ENCODE results near the gene RGS1. TPM values are rescaled to one million over a fixed set of nuclear protein-coding genes. Genes with fewer than 3 reads are reported as not detected.

The RGS1 gene
- not detected for polyA plus RNA-seq (2012; ENCODE audit: insufficient read depth, insufficient read length, low read depth)

DNA sequence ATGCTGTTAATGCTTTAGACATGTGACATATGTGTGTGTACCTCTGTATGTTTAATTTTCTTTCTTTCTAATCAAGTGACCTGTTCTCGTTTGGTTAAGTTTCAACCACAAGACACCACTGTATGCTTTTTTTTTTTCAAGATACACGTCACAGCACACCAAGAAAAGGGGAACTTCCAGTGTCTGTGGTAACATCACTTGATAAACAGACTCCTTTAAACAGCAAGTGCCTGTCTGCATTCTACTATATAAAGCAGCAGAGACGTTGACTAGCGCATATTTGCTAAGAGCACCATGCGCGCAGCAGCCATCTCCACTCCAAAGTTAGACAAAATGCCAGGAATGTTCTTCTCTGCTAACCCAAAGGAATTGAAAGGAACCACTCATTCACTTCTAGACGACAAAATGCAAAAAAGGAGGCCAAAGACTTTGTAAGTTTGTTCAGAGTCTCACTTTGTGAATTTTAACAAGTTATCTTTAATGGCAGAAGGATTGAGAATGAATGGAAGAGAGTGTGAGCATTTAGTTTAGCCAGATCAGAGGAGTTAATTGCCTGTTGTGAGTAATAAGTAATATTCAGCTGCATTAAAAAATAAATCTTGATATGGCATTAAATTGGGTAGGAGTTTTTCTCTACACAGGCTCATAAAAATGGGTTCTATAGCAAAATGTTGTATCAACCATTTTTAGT, at the start of gene RGS1:
Gene RGS1 (plus strand): TSS at position 275 of the 691 bp plus-strand sequence. CDS start 20 bp downstream, at position 295.
- no peak for DNase-seq
- no peak within 1 kb of the TSS for H3K4me3 ChIP-seq (ENCODE audit: low read depth, low read length)

GRCh38 chr1:192527111-192527795, 48.3 kb upstream of the RGS1 start:
- no peaks in the 10 kb centered on the region for H3K9me3 ChIP-seq
- H3K4me1 ChIP-seq, result no peaks in the 10 kb centered on the region
- TF ChIP-seq, protein P1, sequence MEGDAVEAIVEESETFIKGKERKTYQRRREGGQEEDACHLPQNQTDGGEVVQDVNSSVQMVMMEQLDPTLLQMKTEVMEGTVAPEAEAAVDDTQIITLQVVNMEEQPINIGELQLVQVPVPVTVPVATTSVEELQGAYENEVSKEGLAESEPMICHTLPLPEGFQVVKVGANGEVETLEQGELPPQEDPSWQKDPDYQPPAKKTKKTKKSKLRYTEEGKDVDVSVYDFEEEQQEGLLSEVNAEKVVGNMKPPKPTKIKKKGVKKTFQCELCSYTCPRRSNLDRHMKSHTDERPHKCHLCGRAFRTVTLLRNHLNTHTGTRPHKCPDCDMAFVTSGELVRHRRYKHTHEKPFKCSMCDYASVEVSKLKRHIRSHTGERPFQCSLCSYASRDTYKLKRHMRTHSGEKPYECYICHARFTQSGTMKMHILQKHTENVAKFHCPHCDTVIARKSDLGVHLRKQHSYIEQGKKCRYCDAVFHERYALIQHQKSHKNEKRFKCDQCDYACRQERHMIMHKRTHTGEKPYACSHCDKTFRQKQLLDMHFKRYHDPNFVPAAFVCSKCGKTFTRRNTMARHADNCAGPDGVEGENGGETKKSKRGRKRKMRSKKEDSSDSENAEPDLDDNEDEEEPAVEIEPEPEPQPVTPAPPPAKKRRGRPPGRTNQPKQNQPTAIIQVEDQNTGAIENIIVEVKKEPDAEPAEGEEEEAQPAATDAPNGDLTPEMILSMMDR (IDR thresholded peaks at IDR 0.05; ENCODE audit: low read depth, low read length), result no peak
- DNase-seq, result no peak
- no peaks in the 10 kb centered on the region for H3K36me3 ChIP-seq
- no peaks in the 10 kb centered on the region for H3K27me3 ChIP-seq
- H3K4me3 ChIP-seq (ENCODE audit: low read depth, low read length), result no peak overlapping the region

More for the DNA sequence above, at the start of gene RGS1:
- Histone ChIP-seq H3K9me3 (no peaks in the 10 kb centered on the region), H3K36me3 (no peaks in the 10 kb centered on the region), H3K4me1 (peaks cover 7% of the 10 kb centered on the region), H3K27me3 (no peaks in the 10 kb centered on the region)
- TF ChIP-seq, protein P1 (IDR thresholded peaks at IDR 0.05; ENCODE audit: low read depth, low read length), result no peak

- TF ChIP-seq, protein P1 (IDR thresholded peaks at IDR 0.05; ENCODE audit: low read depth, low read length), result no peak
- Histone ChIP-seq H3K4me3 (ENCODE audit: low read depth, low read length) (no peak overlapping the region), H3K36me3 (no peaks in the 10 kb centered on the region), H3K4me1 (no peaks in the 10 kb centered on the region), H3K27me3 (no peaks in the 10 kb centered on the region), H3K9me3 (no peaks in the 10 kb centered on the region)
- DNase-seq, result no peak
These were observed 47.6 kb upstream of the RGS1 start for GRCh38 chr1:192527950-192528349.

- Histone ChIP-seq H3K27me3 (no peaks in the 10 kb centered on the region), H3K9me3 (no peaks in the 10 kb centered on the region), H3K36me3 (no peaks in the 10 kb centered on the region), H3K4me3 (ENCODE audit: low read depth, low read length) (no peak overlapping the region), H3K4me1 (no peaks in the 10 kb centered on the region)
- TF ChIP-seq, protein P1 (IDR thresholded peaks at IDR 0.05; ENCODE audit: low read depth, low read length), result no peak
- DNase-seq, result no peak
These were observed 46.4 kb upstream of the RGS1 start for GRCh38 chr1:192529031-192529755.

GRCh38 chr1:192529811-192530210, 45.8 kb upstream of the RGS1 start:
- TF ChIP-seq, protein P1 (IDR thresholded peaks at IDR 0.05; ENCODE audit: low read depth, low read length), result no peak
- no peaks in the 10 kb centered on the region for H3K9me3 ChIP-seq
- no peak overlapping the region for H3K4me3 ChIP-seq (ENCODE audit: low read depth, low read length)
- no peaks in the 10 kb centered on the region for H3K4me1 ChIP-seq
- H3K36me3 ChIP-seq, result no peaks in the 10 kb centered on the region
- no peaks in the 10 kb centered on the region for H3K27me3 ChIP-seq
- DNase-seq, result no peak
